HepG2 (cell line): ENCODE results near the gene BIRC7. TPM values are rescaled to one million over a fixed set of nuclear protein-coding genes. Genes with fewer than 3 reads are reported as not detected.
A peak's percentile ranks its signal among the peaks of the same experiment; 100 is the strongest.

Experiments used
- ATAC-seq: fragments of 200-7000 bp; cut with Tn5 transposase; 3 replicates; pipeline ENCODE4 v1.9.1; 2020; ENCODE audit warnings: mild to moderate bottlenecking, moderate library complexity
- BruUV-seq: library from RNA; stranded (reverse); fragments of 400-500 nt; replicated peaks from 2 replicates; lab custom pipeline; 2021; lab: Mats Ljungman, UMichigan
- CTCF ChIA-PET: fragments of 300-600 bp; formaldehyde crosslinking; extraction: SDS; loops from one replicate; lab custom pipeline; 2021; ENCODE audit warnings: low total read pairs, inconsistent platforms, low intra/inter-chr PET ratio; lab: Yijun Ruan, JAX
- POLR2A ChIA-PET: fragments of 350-600 bp; sonication (Branson Sonifier 250); formaldehyde crosslinking; loops from one replicate; lab custom pipeline; 2020; ENCODE audit warnings: antibody characterized with exemption, inconsistent platforms; lab: Yijun Ruan, JAX
- DNase-seq: peaks from one replicate; pipeline ENCODE4 v3.0.0-alpha.2; 2015; ENCODE audit warnings: low spot score
- FAIRE-seq: peaks from 3 replicates; lab custom pipeline; 2011; peaks lifted over from hg19 to GRCh38; lab: Jason Lieb, UNC
- H2AFZ ChIP-seq: one replicate; pipeline ENCODE4 v1.6.1; 2011; ENCODE audit warnings: low read length, inconsistent platforms
- H3K27ac ChIP-seq: fragments of 300-600 bp; 3 replicates; pipeline ENCODE4 v1.8.0; 2011; ENCODE audit warnings: mixed run types, mild to moderate bottlenecking, mixed read lengths, low read length, inconsistent platforms; ENCODE audit not compliant: insufficient read depth; ENCODE audit errors: extremely low read length
- H3K27me3 ChIP-seq, 2 experiments: fragments of 200-600 bp in 1 of 2; 2 replicates in 1 of 2; 3 replicates in 1 of 2; pipeline versions ENCODE4 v1.6.0 to v1.8.0; 2011; ENCODE audit warnings: low read length in 2 of 2, mild to moderate bottlenecking in 2 of 2, moderate library complexity in 2 of 2, inconsistent platforms in 1 of 2; ENCODE audit not compliant: insufficient read depth in 2 of 2, control insufficient read depth in 1 of 2
- H3K36me3 ChIP-seq, 2 experiments: fragments of 200-600 bp in 1 of 2; replicated peaks in 1 of 2; 2 replicates in 1 of 2; 3 replicates in 1 of 2; pipeline versions ENCODE4 v1.5.1 to v1.8.0; 2011; ENCODE audit warnings: low read length in 2 of 2, inconsistent platforms in 1 of 2; ENCODE audit not compliant: insufficient read depth in 2 of 2, control insufficient read depth in 1 of 2
- H3K4me1 ChIP-seq: 2 replicates; pipeline ENCODE4 v1.5.1; 2012; ENCODE audit warnings: low read length, inconsistent platforms; ENCODE audit not compliant: insufficient read depth
- H3K4me2 ChIP-seq: 2 replicates; pipeline ENCODE4 v1.6.0; 2011; ENCODE audit warnings: low read depth, low read length, inconsistent platforms
- H3K4me3 ChIP-seq, 3 experiments: fragments of 200-600 bp in 1 of 3; sonication (generic), shearing (Covaris generic) in 1 of 3; replicated peaks in 1 of 3; 2 replicates each; pipeline ENCODE4 v1.5.1; 2011 to 2016; ENCODE audit warnings: low read length in 3 of 3, inconsistent platforms in 2 of 3, low read depth in 2 of 3, mild to moderate bottlenecking in 2 of 3, control low read depth in 1 of 3, mixed read lengths in 1 of 3; ENCODE audit not compliant: insufficient read depth in 1 of 3
- H3K79me2 ChIP-seq: one replicate; pipeline ENCODE4 v1.6.1; 2011; ENCODE audit warnings: low read length, inconsistent platforms; ENCODE audit not compliant: insufficient read depth
- H3K9ac ChIP-seq: 2 replicates; pipeline ENCODE4 v1.6.0; 2011; ENCODE audit warnings: mild to moderate bottlenecking, low read depth, low read length, inconsistent platforms; ENCODE audit not compliant: insufficient read depth
- H3K9me3 ChIP-seq: 2 replicates; pipeline ENCODE4 v1.5.1; 2012; ENCODE audit warnings: mild to moderate bottlenecking, low read length
- H4K20me1 ChIP-seq: 2 replicates; pipeline ENCODE4 v1.6.0; 2011; ENCODE audit warnings: inconsistent platforms, mild to moderate bottlenecking, low read length, moderate library complexity; ENCODE audit not compliant: insufficient read depth
- MED13 ChIP-seq: sonication (generic); formaldehyde crosslinking; IDR thresholded peaks from 2 replicates; pipeline ENCODE4 v1.5.0; 2020; ENCODE audit warnings: missing genetic modification reagents
- MTF1 ChIP-seq: sonication (generic); formaldehyde crosslinking; IDR thresholded peaks from 2 replicates; pipeline ENCODE4 v1.5.0; 2020; ENCODE audit warnings: missing genetic modification reagents
- SMYD3 ChIP-seq: sonication (generic); formaldehyde crosslinking; IDR thresholded peaks from 2 replicates; pipeline ENCODE4 v1.8.1; 2023; ENCODE audit warnings: mild to moderate bottlenecking, missing genetic modification reagents
- TAF1 ChIP-seq: sonication (generic); formaldehyde crosslinking; IDR thresholded peaks from 2 replicates; pipeline ENCODE4 v1.4.0; 2020; ENCODE audit warnings: missing genetic modification reagents
- THAP8 ChIP-seq: sonication (generic); formaldehyde crosslinking; IDR thresholded peaks from 2 replicates; pipeline ENCODE4 v1.5.1; 2020; ENCODE audit warnings: missing genetic modification reagents, mild to moderate bottlenecking, borderline replicate concordance
- ZBTB4 ChIP-seq: sonication (generic); formaldehyde crosslinking; IDR thresholded peaks from 2 replicates; pipeline ENCODE4 v1.4.0; 2020; ENCODE audit warnings: missing genetic modification reagents, mild to moderate bottlenecking, borderline replicate concordance
- ZNF891 ChIP-seq: sonication (generic); formaldehyde crosslinking; IDR thresholded peaks from 2 replicates; pipeline ENCODE4 v1.5.0; 2020; ENCODE audit warnings: mild to moderate bottlenecking, missing genetic modification reagents
- WGBS: methylation state at CpG from one replicate; pipeline ENCODE4 v1.1.6; 2017; ENCODE audit warnings: low lambda C conversion rate; 5-methylcytosine and 5-hydroxymethylcytosine counted together
- in situ Hi-C: cut with HindIII; loops from 2 replicates; pipeline ENCODE4 v1.10.0; 2017; ENCODE audit warnings: low pct_unique_long_range_greater_than_20kb; ENCODE audit not compliant: extremely low pct_ligation_motif_present
- intact Hi-C: fragments of 100-400 bp; cut with micrococcal nuclease; formaldehyde crosslinking; loops from one replicate; pipeline ENCODE4 v1.10.0; 2022; ENCODE audit not compliant: unreplicated experiment
- polyA plus RNA-seq, 8 experiments: library from polyadenylated mRNA; depleted of rRNA in 3 of 8; stranded (reverse) in 7 of 8; unstranded in 1 of 8; fragments of >200 nt; fragmentation: Illumina TruSeq in 4 of 8; extraction: Trizol in 4 of 8; gene quantifications; 2 replicates each; pipeline versions ENCODE4 v1.2.1 to v1.2.3, GENCODE V29; 2011 to 2016; ENCODE audit warnings: low read depth in 4 of 8, missing spikeins in 1 of 8, mixed read lengths in 1 of 8; ENCODE audit not compliant: insufficient read depth in 1 of 8
- total RNA-seq, 5 experiments: library from RNA; depleted of rRNA; stranded (reverse); fragments of >200 nt; fragmentation: Illumina TruSeq; extraction: Trizol; gene quantifications; 2 replicates each; pipeline ENCODE4 v1.2.3, GENCODE V29; 2016; ENCODE audit warnings: low read depth in 1 of 5
- TF ChIP-seq, protein P1 (sequence below): sonication (generic); formaldehyde crosslinking; IDR thresholded peaks from 2 replicates; pipeline ENCODE4 v1.8.0; 2022; ENCODE audit warnings: missing genetic modification reagents, mild to moderate bottlenecking, moderate library complexity, borderline replicate concordance
- TF ChIP-seq, protein P2 (sequence below): fragments of 450-650 bp; IDR thresholded peaks from 2 replicates; pipeline ENCODE4 v1.6.1; 2016
- TF ChIP-seq, protein P3 (sequence below), 2 experiments: sonication (generic) in 1 of 2; formaldehyde crosslinking in 1 of 2; IDR thresholded peaks; 2 replicates each; pipeline versions ENCODE4 v1.5.1 to v1.6.1; 2011 to 2020; ENCODE audit warnings: borderline replicate concordance in 1 of 2, low read depth in 1 of 2, low read length in 1 of 2, mild to moderate bottlenecking in 1 of 2, missing genetic modification reagents in 1 of 2, moderate library complexity in 1 of 2

The BIRC7 gene
- total and polyA plus RNA-seq, 2 of the 13 experiments (the other 11 are each of a cell fraction or from before 2014, with no cell fraction given) = 0.27 to 5.1 TPM

- no peak for TF ChIP-seq ZBTB4 (CRISPR knock-in tag)
- no peak for TF ChIP-seq MED13 (CRISPR knock-in tag)
- TF ChIP-seq SMYD3 (CRISPR knock-in tag) = no peak
- TF ChIP-seq MTF1 (CRISPR knock-in tag) = no peak
- TF ChIP-seq TAF1 (CRISPR knock-in tag) = no peak
Measured at GRCh38 chr20:63235399-63235983, at the start of gene BIRC7 (continued).

DNA sequence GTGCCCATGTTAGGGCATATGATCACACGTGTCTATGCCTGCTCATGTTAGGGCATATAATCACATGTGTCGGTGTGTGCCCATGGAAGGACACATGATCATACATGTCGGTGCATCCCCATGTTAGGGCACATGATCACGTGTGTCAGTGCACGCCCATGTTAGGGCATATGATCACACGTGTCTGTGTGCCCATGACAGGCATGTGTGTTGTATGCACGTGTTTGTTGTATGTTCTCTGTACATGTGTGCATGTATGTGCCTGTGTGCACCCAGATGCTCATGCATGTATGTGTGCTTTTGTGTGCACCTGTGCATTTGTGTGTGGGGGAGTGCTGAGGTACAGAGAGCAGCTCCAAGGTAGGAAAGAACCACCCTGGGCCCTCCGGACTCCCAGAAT is 49.6 kb upstream of the BIRC7 start:
- Histone ChIP-seq H3K27me3 (peaks cover 2 to 20% of the 10 kb centered on the region in 2 experiments; a peak in 2 of 5 replicates), H2AFZ (no peak overlapping the region), H3K4me3 (no peak overlapping the region), H3K9me3 (no peaks in the 10 kb centered on the region), H3K27ac (no peak overlapping the region), H4K20me1 (peaks cover 2% of the 10 kb centered on the region; the same call in 1 of the 2 replicates), H3K4me1 (no peaks in the 10 kb centered on the region), H3K9ac (no peak overlapping the region), H3K36me3 (no peaks in the 10 kb centered on the region), H3K4me2 (no peak overlapping the region), H3K79me2 (no peaks in the 10 kb centered on the region)
- no peak for DNase-seq
- POLR2A ChIA-PET = no interaction called here
- no peak for ATAC-seq
- WGBS = 49% methylated on average over 8 of the region's 8 CpGs
- intact Hi-C loops = no loop called here
- CTCF ChIA-PET = no interaction called here
- BruUV-seq = no TSS peak
- FAIRE-seq = no peak
- in situ Hi-C loops = no loop called here
- TF ChIP-seq, protein P1, sequence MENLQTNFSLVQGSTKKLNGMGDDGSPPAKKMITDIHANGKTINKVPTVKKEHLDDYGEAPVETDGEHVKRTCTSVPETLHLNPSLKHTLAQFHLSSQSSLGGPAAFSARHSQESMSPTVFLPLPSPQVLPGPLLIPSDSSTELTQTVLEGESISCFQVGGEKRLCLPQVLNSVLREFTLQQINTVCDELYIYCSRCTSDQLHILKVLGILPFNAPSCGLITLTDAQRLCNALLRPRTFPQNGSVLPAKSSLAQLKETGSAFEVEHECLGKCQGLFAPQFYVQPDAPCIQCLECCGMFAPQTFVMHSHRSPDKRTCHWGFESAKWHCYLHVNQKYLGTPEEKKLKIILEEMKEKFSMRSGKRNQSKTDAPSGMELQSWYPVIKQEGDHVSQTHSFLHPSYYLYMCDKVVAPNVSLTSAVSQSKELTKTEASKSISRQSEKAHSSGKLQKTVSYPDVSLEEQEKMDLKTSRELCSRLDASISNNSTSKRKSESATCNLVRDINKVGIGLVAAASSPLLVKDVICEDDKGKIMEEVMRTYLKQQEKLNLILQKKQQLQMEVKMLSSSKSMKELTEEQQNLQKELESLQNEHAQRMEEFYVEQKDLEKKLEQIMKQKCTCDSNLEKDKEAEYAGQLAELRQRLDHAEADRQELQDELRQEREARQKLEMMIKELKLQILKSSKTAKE (CRISPR knock-in tag) = 0 out of 2 replicates have a peak, but pooled peaks have one; percentile 8
- TF ChIP-seq, protein P2, sequence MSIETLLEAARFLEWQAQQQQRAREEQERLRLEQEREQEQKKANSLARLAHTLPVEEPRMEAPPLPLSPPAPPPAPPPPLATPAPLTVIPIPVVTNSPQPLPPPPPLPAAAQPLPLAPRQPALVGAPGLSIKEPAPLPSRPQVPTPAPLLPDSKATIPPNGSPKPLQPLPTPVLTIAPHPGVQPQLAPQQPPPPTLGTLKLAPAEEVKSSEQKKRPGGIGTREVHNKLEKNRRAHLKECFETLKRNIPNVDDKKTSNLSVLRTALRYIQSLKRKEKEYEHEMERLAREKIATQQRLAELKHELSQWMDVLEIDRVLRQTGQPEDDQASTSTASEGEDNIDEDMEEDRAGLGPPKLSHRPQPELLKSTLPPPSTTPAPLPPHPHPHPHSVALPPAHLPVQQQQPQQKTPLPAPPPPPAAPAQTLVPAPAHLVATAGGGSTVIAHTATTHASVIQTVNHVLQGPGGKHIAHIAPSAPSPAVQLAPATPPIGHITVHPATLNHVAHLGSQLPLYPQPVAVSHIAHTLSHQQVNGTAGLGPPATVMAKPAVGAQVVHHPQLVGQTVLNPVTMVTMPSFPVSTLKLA = peak; percentile 91
- no peak for TF ChIP-seq ZNF891 (CRISPR knock-in tag)
- TF ChIP-seq, protein P3, sequence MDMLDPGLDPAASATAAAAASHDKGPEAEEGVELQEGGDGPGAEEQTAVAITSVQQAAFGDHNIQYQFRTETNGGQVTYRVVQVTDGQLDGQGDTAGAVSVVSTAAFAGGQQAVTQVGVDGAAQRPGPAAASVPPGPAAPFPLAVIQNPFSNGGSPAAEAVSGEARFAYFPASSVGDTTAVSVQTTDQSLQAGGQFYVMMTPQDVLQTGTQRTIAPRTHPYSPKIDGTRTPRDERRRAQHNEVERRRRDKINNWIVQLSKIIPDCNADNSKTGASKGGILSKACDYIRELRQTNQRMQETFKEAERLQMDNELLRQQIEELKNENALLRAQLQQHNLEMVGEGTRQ (IDR thresholded peaks at IDR 0.05; ENCODE audit: low read depth, low read length) = peak; percentile 14; the same call in 1 of the 2 replicates
- TF ChIP-seq, protein P3 (CRISPR knock-in tag; IDR thresholded peaks at IDR 0.05; ENCODE audit: borderline replicate concordance) = no peak
- no peak for TF ChIP-seq THAP8
